Measurements from ENCODE around the gene MRI1.

- TF ChIP-seq EP300 (IDR thresholded peaks at IDR 0.05) (no peak), CTCF (IDR thresholded peaks at IDR 0.05) (no peak), RAD21 (conservative IDR thresholded peaks at IDR 0.05 in 1 of 2, IDR thresholded peaks at IDR 0.05 in 1 of 2) (no peak), KDM5A (IDR thresholded peaks at IDR 0.05) (no peak), EHMT2 (IDR thresholded peaks at IDR 0.05; ENCODE audit: low read depth) (no peak), JUN (IDR thresholded peaks at IDR 0.05) (no peak), POLR2A (IDR thresholded peaks at IDR 0.05; ENCODE audit: low read length) (no peak), SMC3 (IDR thresholded peaks at IDR 0.05) (no peak), MAFK (IDR thresholded peaks at IDR 0.05; ENCODE audit: partially characterized antibody) (no peak), BCL3 (IDR thresholded peaks at IDR 0.05) (no peak), JUNB (IDR thresholded peaks at IDR 0.05) (no peak), REST (IDR thresholded peaks at IDR 0.05) (no peak), CHD2 (IDR thresholded peaks at IDR 0.05; ENCODE audit: low read length, partially characterized antibody) (no peak)
These were observed 50.2 kb downstream of the MRI1 start for GRCh38 chr19:13814550-13814949.

Measured in A549 (cell line).